ENCODE data around the gene ELAVL4.

DNA sequence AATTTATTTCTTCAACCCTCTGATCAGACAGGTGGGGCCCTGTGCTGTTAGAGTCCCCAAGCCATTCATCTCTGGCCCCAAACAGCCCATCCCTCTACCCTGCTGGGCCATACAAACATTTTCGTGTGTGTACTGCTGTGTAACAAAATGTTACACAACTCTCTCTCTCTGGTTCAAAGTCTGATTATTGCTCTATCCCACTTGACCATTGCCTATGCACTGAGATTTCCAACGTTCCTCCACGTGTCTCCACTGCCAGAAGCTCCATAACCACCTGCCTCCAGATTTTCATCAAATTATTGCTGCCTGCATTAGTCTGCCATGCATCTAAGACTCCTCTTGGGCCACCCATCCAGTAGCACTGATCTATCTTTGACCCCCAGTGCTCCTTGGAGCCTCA lies 104.8 kb downstream of the ELAVL4 start:
- TF ChIP-seq, protein P1, sequence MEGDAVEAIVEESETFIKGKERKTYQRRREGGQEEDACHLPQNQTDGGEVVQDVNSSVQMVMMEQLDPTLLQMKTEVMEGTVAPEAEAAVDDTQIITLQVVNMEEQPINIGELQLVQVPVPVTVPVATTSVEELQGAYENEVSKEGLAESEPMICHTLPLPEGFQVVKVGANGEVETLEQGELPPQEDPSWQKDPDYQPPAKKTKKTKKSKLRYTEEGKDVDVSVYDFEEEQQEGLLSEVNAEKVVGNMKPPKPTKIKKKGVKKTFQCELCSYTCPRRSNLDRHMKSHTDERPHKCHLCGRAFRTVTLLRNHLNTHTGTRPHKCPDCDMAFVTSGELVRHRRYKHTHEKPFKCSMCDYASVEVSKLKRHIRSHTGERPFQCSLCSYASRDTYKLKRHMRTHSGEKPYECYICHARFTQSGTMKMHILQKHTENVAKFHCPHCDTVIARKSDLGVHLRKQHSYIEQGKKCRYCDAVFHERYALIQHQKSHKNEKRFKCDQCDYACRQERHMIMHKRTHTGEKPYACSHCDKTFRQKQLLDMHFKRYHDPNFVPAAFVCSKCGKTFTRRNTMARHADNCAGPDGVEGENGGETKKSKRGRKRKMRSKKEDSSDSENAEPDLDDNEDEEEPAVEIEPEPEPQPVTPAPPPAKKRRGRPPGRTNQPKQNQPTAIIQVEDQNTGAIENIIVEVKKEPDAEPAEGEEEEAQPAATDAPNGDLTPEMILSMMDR (conservative IDR thresholded peaks at IDR 0.05; ENCODE audit: low read depth, low read length) = no peak
- no peak for TF ChIP-seq EZH2 (IDR thresholded peaks at IDR 0.05; ENCODE audit: borderline replicate concordance, low read depth, low read length, poor library complexity, severe bottlenecking)

All from A673 (cell line).